Skeletal muscle tissue (tissue), 2 donors: Measurements from ENCODE around the gene C2orf69. TPM values are rescaled to one million over a fixed set of nuclear protein-coding genes. Genes with fewer than 3 reads are reported as not detected.

Experiments
- small RNA-seq: library from RNA; depleted of rRNA; stranded (forward); fragments of <200 nt; gene quantifications from one replicate; pipeline ENCODE3, GENCODE V24; 2014
- total RNA-seq: library from RNA; depleted of rRNA; stranded (reverse); fragments of >200 nt; gene quantifications from one replicate; pipeline ENCODE4 v1.2.3, GENCODE V29; 2014

The C2orf69 gene
- total RNA-seq, 1 donor from 2014 or later, result 7.3 TPM

Small RNA genes lying within 50 kb of the gene (small RNA-seq; reads per million reads assigned to genes)
- gene AC108032.1 (not detected), gene RN7SL717P (not detected)

Other genes with a start within 250 kb of the C2orf69 start
- 1.0 TPM for gene FTCDNL1, start 60.1 kb upstream of the C2orf69 start, total RNA-seq
- 6.8 TPM for gene TYW5, start 44.2 kb downstream of the C2orf69 start, total RNA-seq
- 15.1 TPM for gene MAIP1, start 44.3 kb downstream of the C2orf69 start, total RNA-seq